Activated CD8-positive, alpha-beta memory T cell treated with anti-CD3 and anti-CD28 coated beads for 36 hours (primary cell): ENCODE results near the gene HES4. TPM values are rescaled to one million over a fixed set of nuclear protein-coding genes. Genes with fewer than 3 reads are reported as not detected.
"Not testable (repeated sequence)": the region's sequence is repeated elsewhere in the genome, so short reads cannot be mapped to it uniquely, and the experiment has no call there.

ENCODE experiments used
- CTCF ChIA-PET: fragments of 350-600 bp; sonication (Branson Sonifier 250); formaldehyde crosslinking; loops from one replicate; lab custom pipeline; 2021; ENCODE audit warnings: antibody characterized with exemption; lab: Charles Lee
- POLR2A ChIA-PET: fragments of 350-600 bp; sonication (Branson Sonifier 250); formaldehyde crosslinking; loops from one replicate; lab custom pipeline; 2021; ENCODE audit warnings: antibody characterized with exemption; lab: Charles Lee
- total RNA-seq, 2 experiments: library from RNA; stranded (reverse); gene quantifications; one replicate each; pipeline ENCODE4 v1.2.3, GENCODE V29; 2021

Gene HES4
- total RNA-seq, 2 experiments from 2014 or later: 0.27 to 0.51 TPM

GRCh38 chr1:1022302-1023009, 22.6 kb upstream of the HES4 start:
- POLR2A ChIA-PET: no interaction called here
- CTCF ChIA-PET: interaction anchor here (1.1 to 1.3 kb wide), 2 partner anchors 10 to 16 kb away, joined by 3 to 5 read pairs; no protein-coding TSS in a partner anchor

- ChIA-PET CTCF (interaction anchor here (1.1 to 4.4 kb wide), 4 partner anchors 11 to 76 kb away, joined by 3 to 13 read pairs (median 4); no protein-coding TSS in a partner anchor), POLR2A (no interaction called here)
Observed at GRCh38 chr1:1021920-1022259, 22.0 kb upstream of the HES4 start.

GRCh38 chr1:1021010-1021919, 21.4 kb upstream of the HES4 start:
- POLR2A ChIA-PET: no interaction called here
- CTCF ChIA-PET: interaction anchor here (1.1 to 4.4 kb wide), 4 partner anchors 11 to 76 kb away, joined by 3 to 13 read pairs (median 4); no protein-coding TSS in a partner anchor

- CTCF ChIA-PET: interaction anchor here (4.4 kb wide), 1 partner anchor 43 kb away, joined by 13 read pairs; no protein-coding TSS in a partner anchor
- POLR2A ChIA-PET: no interaction called here
Observed at GRCh38 chr1:1020415-1021009, 20.6 kb upstream of the HES4 start.

- ChIA-PET POLR2A (no interaction called here), CTCF (interaction anchor here (1.0 to 4.4 kb wide), 6 partner anchors 12 to 271 kb away, joined by 3 to 13 read pairs (median 4); no protein-coding TSS in a partner anchor)
Observed at GRCh38 chr1:1020000-1020404, 20.1 kb upstream of the HES4 start, which contains the start of gene AGRN. Gene AGRN, plus strand, starts transcription at chr1:1020120. Its CDS starts 53 bp downstream, at chr1:1020173.

GRCh38 chr1:1019122-1019999, 19.5 kb upstream of the HES4 start:
- POLR2A ChIA-PET: interaction anchor here (0.8 kb wide), 1 partner anchor 45 kb away, joined by 3 read pairs; no protein-coding TSS in a partner anchor

GRCh38 chr1:1018321-1018685, 18.4 kb upstream of the HES4 start:
- CTCF ChIA-PET: interaction anchor here (1.0 to 4.4 kb wide), 9 partner anchors 11 to 76 kb away, joined by 3 to 13 read pairs (median 4); no protein-coding TSS in a partner anchor
- POLR2A ChIA-PET: not testable (repeated sequence)

More at GRCh38 chr1:1019122-1019999, 19.5 kb upstream of the HES4 start:
- CTCF ChIA-PET: interaction anchor here (0.8 to 4.4 kb wide), 12 partner anchors 12 to 272 kb away, joined by 3 to 13 read pairs (median 3); no protein-coding TSS in a partner anchor

GRCh38 chr1:1017397-1018320, 17.8 kb upstream of the HES4 start:
- POLR2A ChIA-PET: not testable (repeated sequence)

GRCh38 chr1:1014799-1015681, 15.1 kb upstream of the HES4 start:
- CTCF ChIA-PET: interaction anchor here (0.6 to 3.8 kb wide), 8 partner anchors 13 to 601 kb away, joined by 3 to 14 read pairs (median 8); partner anchors contain the start of gene MIB2
- POLR2A ChIA-PET: no interaction called here

More at GRCh38 chr1:1017397-1018320, 17.8 kb upstream of the HES4 start:
- CTCF ChIA-PET: interaction anchor here (1.2 to 4.4 kb wide), 5 partner anchors 16 to 46 kb away, joined by 3 to 13 read pairs (median 4); no protein-coding TSS in a partner anchor

- CTCF ChIA-PET: interaction anchor here (1.1 to 3.8 kb wide), 11 partner anchors 12 to 602 kb away, joined by 3 to 14 read pairs (median 5); partner anchors contain the start of gene MIB2
- POLR2A ChIA-PET: interaction anchor here (0.7 to 1.1 kb wide), 2 partner anchors 30 to 356 kb away, joined by 3 read pairs; no protein-coding TSS in a partner anchor
Observed at GRCh38 chr1:1013922-1014648, 14.2 kb upstream of the HES4 start.

- POLR2A ChIA-PET: interaction anchor here (0.6 to 1.1 kb wide), 3 partner anchors 29 to 357 kb away, joined by 3 read pairs; no protein-coding TSS in a partner anchor
Observed at GRCh38 chr1:1013105-1013921, 13.4 kb upstream of the HES4 start, which contains the start of gene ISG15. Gene ISG15, plus strand, starts transcription at chr1:1013497. Its CDS starts 77 bp downstream, at chr1:1013574.

GRCh38 chr1:1012736-1013104, 12.8 kb upstream of the HES4 start:
- ChIA-PET POLR2A (interaction anchor here (0.6 kb wide), 1 partner anchor 157 kb away, joined by 3 read pairs; no protein-coding TSS in a partner anchor), CTCF (interaction anchor here (1.1 to 3.8 kb wide), 8 partner anchors 11 to 51 kb away, joined by 4 to 14 read pairs (median 10); no protein-coding TSS in a partner anchor)

More at GRCh38 chr1:1013105-1013921, 13.4 kb upstream of the HES4 start, which contains the start of gene ISG15:
- CTCF ChIA-PET: interaction anchor here (1.1 to 3.8 kb wide), 9 partner anchors 11 to 101 kb away, joined by 3 to 14 read pairs (median 9); no protein-coding TSS in a partner anchor

- POLR2A ChIA-PET: no interaction called here
- CTCF ChIA-PET: interaction anchor here (1.8 kb wide), 1 partner anchor 10 kb away, joined by 7 read pairs; no protein-coding TSS in a partner anchor
Observed at GRCh38 chr1:1011396-1011949, 11.6 kb upstream of the HES4 start.
